CMK (cell line): ENCODE measurements around the gene ZC3H12A.

ENCODE experiments used
- DNase-seq: peaks from one replicate; pipeline ENCODE4 v3.0.0-alpha.2; 2010; ENCODE audit warnings: low read depth

The ZC3H12A gene

GRCh38 chr1:37478890-37479254 is 4.5 kb downstream of the ZC3H12A start:
- DNase-seq = no peak

GRCh38 chr1:37479255-37480124 is 5.1 kb downstream of the ZC3H12A start:
- DNase-seq = no peak

- no peak for DNase-seq
Observed at GRCh38 chr1:37480125-37480466, 5.7 kb downstream of the ZC3H12A start.

GRCh38 chr1:37480581-37481288 is 6.4 kb downstream of the ZC3H12A start:
- no peak for DNase-seq

- no peak for DNase-seq
Observed at GRCh38 chr1:37481289-37482003, 7.1 kb downstream of the ZC3H12A start.

GRCh38 chr1:37482004-37482785 is 7.8 kb downstream of the ZC3H12A start:
- DNase-seq = no peak

GRCh38 chr1:37482796-37483744 is 8.7 kb downstream of the ZC3H12A start:
- DNase-seq = no peak

GRCh38 chr1:37483785-37484184 is 9.4 kb downstream of the ZC3H12A start:
- DNase-seq = no peak

GRCh38 chr1:37484325-37485051 is 10.1 kb downstream of the ZC3H12A start:
- DNase-seq = no peak

GRCh38 chr1:37485902-37486679 is 11.7 kb downstream of the ZC3H12A start:
- DNase-seq = no peak

GRCh38 chr1:37486680-37487618 is 12.6 kb downstream of the ZC3H12A start:
- peak; percentile 72 for DNase-seq

- no peak for DNase-seq
Observed at GRCh38 chr1:37487619-37487984, 13.2 kb downstream of the ZC3H12A start.

- no peak for DNase-seq
Observed at GRCh38 chr1:37493336-37494098, 19.1 kb downstream of the ZC3H12A start.

GRCh38 chr1:37495875-37496274 is 21.5 kb downstream of the ZC3H12A start:
- DNase-seq = no peak

GRCh38 chr1:37497832-37498231 is 23.5 kb downstream of the ZC3H12A start:
- no peak for DNase-seq

- DNase-seq = no peak
Observed at GRCh38 chr1:37498872-37499617, 24.7 kb downstream of the ZC3H12A start.

GRCh38 chr1:37501661-37502060 is 27.3 kb downstream of the ZC3H12A start:
- DNase-seq = no peak
